Osteocyte (in vitro differentiated cells): ENCODE results near the gene CNTN3. TPM values are rescaled to one million over a fixed set of nuclear protein-coding genes. Genes with fewer than 3 reads are reported as not detected.

Experiments used
- DNase-seq: peaks from one replicate; pipeline ENCODE4 v3.0.0; 2021; ENCODE audit warnings: mixed read lengths; ENCODE audit not compliant: unreplicated experiment; ENCODE audit errors: extremely low spot score
- H3K27ac Mint-ChIP-seq: one replicate; pipeline ENCODE4 v1.8.0; 2021; ENCODE audit warnings: mild to moderate bottlenecking, mixed read lengths; ENCODE audit not compliant: unreplicated experiment
- H3K27me3 Mint-ChIP-seq: one replicate; pipeline ENCODE4 v1.8.0; 2021; ENCODE audit warnings: mixed read lengths; ENCODE audit not compliant: unreplicated experiment
- H3K36me3 Mint-ChIP-seq: one replicate; pipeline ENCODE4 v1.8.0; 2021; ENCODE audit warnings: mixed read lengths; ENCODE audit not compliant: unreplicated experiment
- H3K4me1 Mint-ChIP-seq: one replicate; pipeline ENCODE4 v1.8.0; 2021; ENCODE audit warnings: mixed read lengths; ENCODE audit not compliant: unreplicated experiment
- H3K4me3 Mint-ChIP-seq: one replicate; pipeline ENCODE4 v1.8.0; 2021; ENCODE audit warnings: mild to moderate bottlenecking, moderate library complexity, mixed read lengths; ENCODE audit not compliant: unreplicated experiment
- H3K9me3 Mint-ChIP-seq: one replicate; pipeline ENCODE4 v1.8.0; 2021; ENCODE audit warnings: mixed read lengths; ENCODE audit not compliant: unreplicated experiment
- CTCF ChIP-seq: fragments of 200-600 bp; sonication (generic); IDR thresholded peaks from 2 replicates; pipeline ENCODE4 v1.5.0; 2021; ENCODE audit warnings: antibody characterized with exemption, mild to moderate bottlenecking, moderate library complexity
- total RNA-seq: library from RNA; stranded (reverse); gene quantifications from 2 replicates; pipeline ENCODE4 v1.2.1, GENCODE V29; 2021

Gene CNTN3
- total RNA-seq, 1 donor from 2014 or later: 0.35 TPM

GRCh38 chr3:74593152-74593551, 21.3 kb downstream of the CNTN3 start:
- TF ChIP-seq CTCF: no peak
- Mint-ChIP-seq H3K9me3 (peaks cover 6% of the 10 kb centered on the region), H3K4me1 (no peaks in the 10 kb centered on the region), H3K27ac (no peak overlapping the region), H3K27me3 (no peaks in the 10 kb centered on the region), H3K36me3 (no peaks in the 10 kb centered on the region), H3K4me3 (no peak overlapping the region)
- DNase-seq: no peak

- no peak for DNase-seq
- Mint-ChIP-seq H3K27ac (no peak overlapping the region), H3K4me3 (no peak overlapping the region), H3K36me3 (no peaks in the 10 kb centered on the region), H3K9me3 (peaks cover 6% of the 10 kb centered on the region), H3K27me3 (no peaks in the 10 kb centered on the region), H3K4me1 (no peaks in the 10 kb centered on the region)
- no peak for TF ChIP-seq CTCF
Measured at GRCh38 chr3:74592359-74592758, 22.1 kb downstream of the CNTN3 start.

GRCh38 chr3:74591946-74592345, 22.5 kb downstream of the CNTN3 start:
- no peak for TF ChIP-seq CTCF
- no peaks in the 10 kb centered on the region for H3K27me3 Mint-ChIP-seq
- H3K27ac Mint-ChIP-seq: no peak overlapping the region
- H3K9me3 Mint-ChIP-seq: peaks cover 5% of the 10 kb centered on the region
- H3K4me3 Mint-ChIP-seq: no peak overlapping the region
- H3K36me3 Mint-ChIP-seq: no peaks in the 10 kb centered on the region
- DNase-seq: no peak
- no peaks in the 10 kb centered on the region for H3K4me1 Mint-ChIP-seq

- H3K36me3 Mint-ChIP-seq: no peaks in the 10 kb centered on the region
- no peak overlapping the region for H3K4me3 Mint-ChIP-seq
- DNase-seq: no peak
- H3K9me3 Mint-ChIP-seq: no peaks in the 10 kb centered on the region
- H3K27me3 Mint-ChIP-seq: no peaks in the 10 kb centered on the region
- TF ChIP-seq CTCF: no peak
- H3K4me1 Mint-ChIP-seq: no peaks in the 10 kb centered on the region
- H3K27ac Mint-ChIP-seq: no peak overlapping the region
Measured at GRCh38 chr3:74591342-74591741, 23.1 kb downstream of the CNTN3 start.

GRCh38 chr3:74590620-74591262, 23.7 kb downstream of the CNTN3 start:
- Mint-ChIP-seq H3K4me3 (no peak overlapping the region), H3K36me3 (no peaks in the 10 kb centered on the region), H3K9me3 (no peaks in the 10 kb centered on the region), H3K27me3 (no peaks in the 10 kb centered on the region), H3K4me1 (no peaks in the 10 kb centered on the region), H3K27ac (no peak overlapping the region)
- no peak for TF ChIP-seq CTCF
- DNase-seq: no peak
